WTC11 (cell line): ENCODE measurements around the gene METTL18. TPM values are rescaled to one million over a fixed set of nuclear protein-coding genes. Genes with fewer than 3 reads are reported as not detected.

Source experiments
- ATAC-seq: fragments of 200-7000 bp; cut with Tn5 transposase; 2 replicates; pipeline ENCODE4 v1.10.0; 2021; ENCODE audit warnings: mild to moderate bottlenecking, moderate library complexity
- CTCF ChIA-PET: fragments of 300-600 bp; sonication (Branson Sonifier 250); formaldehyde crosslinking; loops from one replicate; lab custom pipeline; 2021; ENCODE audit warnings: antibody characterized with exemption; lab: Charles Lee
- POLR2A ChIA-PET: fragments of 350-600 bp; sonication (Branson Sonifier 250); formaldehyde crosslinking; loops from one replicate; lab custom pipeline; 2021; ENCODE audit warnings: antibody characterized with exemption; lab: Charles Lee
- DNase-seq: peaks from one replicate; pipeline ENCODE4 v3.0.0; 2021; ENCODE audit warnings: low spot score
- H3K27ac Mint-ChIP-seq: 2 replicates; pipeline ENCODE4 v1.8.0; 2021; ENCODE audit warnings: mixed read lengths
- H3K27me3 Mint-ChIP-seq: 2 replicates; pipeline ENCODE4 v1.8.0; 2021; ENCODE audit warnings: low read depth, mild to moderate bottlenecking, moderate library complexity, mixed read lengths
- H3K36me3 Mint-ChIP-seq: 2 replicates; pipeline ENCODE4 v1.8.0; 2021; ENCODE audit warnings: mixed read lengths
- H3K4me1 Mint-ChIP-seq: 2 replicates; pipeline ENCODE4 v1.8.0; 2022; ENCODE audit warnings: mixed read lengths
- H3K4me3 Mint-ChIP-seq: 2 replicates; pipeline ENCODE4 v1.8.0; 2021; ENCODE audit warnings: mild to moderate bottlenecking, moderate library complexity, mixed read lengths
- H3K9me3 Mint-ChIP-seq: 2 replicates; pipeline ENCODE4 v1.8.0; 2021; ENCODE audit warnings: mixed read lengths
- ETV6 ChIP-seq: sonication (generic); formaldehyde crosslinking; IDR thresholded peaks from 2 replicates; pipeline ENCODE4 v1.8.1; 2022; ENCODE audit warnings: mild to moderate bottlenecking, missing genetic modification reagents
- GTF2I ChIP-seq: fragments of 250-450 bp; sonication (Bioruptor Pico); conservative IDR thresholded peaks from 2 replicates; pipeline ENCODE4 v1.4.0; 2021; ENCODE audit warnings: mild to moderate bottlenecking
- IRF2 ChIP-seq: sonication (generic); formaldehyde crosslinking; IDR thresholded peaks from 2 replicates; pipeline ENCODE4 v1.8.0; 2022; ENCODE audit warnings: low read depth, missing genetic modification reagents, borderline replicate concordance
- MXD4 ChIP-seq: fragments of 250-450 bp; sonication (Bioruptor Pico); IDR thresholded peaks from 2 replicates; pipeline ENCODE4 v1.8.0; 2021; ENCODE audit warnings: mild to moderate bottlenecking, moderate library complexity, borderline replicate concordance
- MYBL2 ChIP-seq: sonication (generic); formaldehyde crosslinking; IDR thresholded peaks from 2 replicates; pipeline ENCODE4 v1.8.1; 2023; ENCODE audit warnings: mild to moderate bottlenecking, moderate library complexity, missing genetic modification reagents
- NFYB ChIP-seq: sonication (generic); formaldehyde crosslinking; conservative IDR thresholded peaks from 2 replicates; pipeline ENCODE4 v1.8.0; 2022; ENCODE audit warnings: low read depth, missing genetic modification reagents
- SMAD4 ChIP-seq: sonication (generic); formaldehyde crosslinking; IDR thresholded peaks from 2 replicates; pipeline ENCODE4 v1.8.0; 2022; ENCODE audit warnings: mild to moderate bottlenecking, missing genetic modification reagents
- ZNF121 ChIP-seq: sonication (generic); formaldehyde crosslinking; IDR thresholded peaks from 2 replicates; pipeline ENCODE4 v1.8.0; 2023; ENCODE audit warnings: missing genetic modification reagents
- ZNF423 ChIP-seq: fragments of 250-450 bp; sonication (Bioruptor Pico); IDR thresholded peaks from 2 replicates; pipeline ENCODE4 v2.1.2; 2022; ENCODE audit warnings: mild to moderate bottlenecking, moderate library complexity
- total RNA-seq: library from RNA; stranded (reverse); gene quantifications from 3 replicates; pipeline ENCODE4 v1.2.3, GENCODE V29; 2021
- TF ChIP-seq, protein P1 (sequence below): fragments of 250-450 bp; sonication (Bioruptor Pico); IDR thresholded peaks from 2 replicates; pipeline ENCODE4 v1.9.0; 2021; ENCODE audit warnings: mild to moderate bottlenecking, borderline replicate concordance
- TF ChIP-seq, protein P2 (sequence below): sonication (generic); formaldehyde crosslinking; IDR thresholded peaks from 2 replicates; pipeline ENCODE4 v1.8.0; 2023; ENCODE audit warnings: missing genetic modification reagents
- TF ChIP-seq, protein P3 (sequence below): sonication (generic); formaldehyde crosslinking; IDR thresholded peaks from 2 replicates; pipeline ENCODE4 v1.8.1; 2023; ENCODE audit warnings: mild to moderate bottlenecking, missing genetic modification reagents, moderate library complexity
- TF ChIP-seq, protein P4 (sequence below): sonication (generic); formaldehyde crosslinking; IDR thresholded peaks from 2 replicates; pipeline ENCODE4 v1.8.0; 2022; ENCODE audit warnings: mild to moderate bottlenecking, missing genetic modification reagents
- TF ChIP-seq, protein P5 (sequence below): sonication (generic); formaldehyde crosslinking; conservative IDR thresholded peaks from 2 replicates; pipeline ENCODE4 v1.8.1; 2023; ENCODE audit warnings: mild to moderate bottlenecking, low read depth, missing genetic modification reagents, moderate library complexity
- TF ChIP-seq, protein P6 (sequence below): sonication (generic); formaldehyde crosslinking; IDR thresholded peaks from 2 replicates; pipeline ENCODE4 v1.8.1; 2023; ENCODE audit warnings: mild to moderate bottlenecking, missing genetic modification reagents, borderline replicate concordance
- TF ChIP-seq, protein P7 (sequence below): fragments of 250-450 bp; sonication (Bioruptor Pico); IDR thresholded peaks from 2 replicates; pipeline ENCODE4 v1.9.0; 2021; ENCODE audit warnings: moderate library complexity, mild to moderate bottlenecking, inconsistent platforms, borderline replicate concordance

Gene METTL18
- total RNA-seq, 1 experiment from 2014 or later = 7.7 TPM

DNA sequence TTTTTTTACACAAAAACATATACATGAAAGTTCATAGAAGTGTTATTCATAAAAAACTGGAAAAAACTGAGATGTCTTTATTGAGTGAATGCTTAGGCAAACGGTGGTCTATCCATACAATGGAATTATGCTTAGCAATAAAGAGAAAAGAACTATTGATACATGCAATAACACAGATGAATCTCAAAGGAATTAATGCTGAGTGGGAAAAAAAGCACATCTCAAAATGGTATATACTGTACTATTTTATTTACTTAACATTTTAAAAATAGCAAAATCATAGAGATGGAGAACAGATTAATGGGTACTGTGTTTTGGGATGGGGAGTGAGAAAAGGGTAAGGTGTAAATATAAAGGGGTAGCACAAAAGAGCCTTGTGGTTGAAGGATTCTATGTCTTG, 29.8 kb downstream of the METTL18 start (continued):
- TF ChIP-seq, protein P1, sequence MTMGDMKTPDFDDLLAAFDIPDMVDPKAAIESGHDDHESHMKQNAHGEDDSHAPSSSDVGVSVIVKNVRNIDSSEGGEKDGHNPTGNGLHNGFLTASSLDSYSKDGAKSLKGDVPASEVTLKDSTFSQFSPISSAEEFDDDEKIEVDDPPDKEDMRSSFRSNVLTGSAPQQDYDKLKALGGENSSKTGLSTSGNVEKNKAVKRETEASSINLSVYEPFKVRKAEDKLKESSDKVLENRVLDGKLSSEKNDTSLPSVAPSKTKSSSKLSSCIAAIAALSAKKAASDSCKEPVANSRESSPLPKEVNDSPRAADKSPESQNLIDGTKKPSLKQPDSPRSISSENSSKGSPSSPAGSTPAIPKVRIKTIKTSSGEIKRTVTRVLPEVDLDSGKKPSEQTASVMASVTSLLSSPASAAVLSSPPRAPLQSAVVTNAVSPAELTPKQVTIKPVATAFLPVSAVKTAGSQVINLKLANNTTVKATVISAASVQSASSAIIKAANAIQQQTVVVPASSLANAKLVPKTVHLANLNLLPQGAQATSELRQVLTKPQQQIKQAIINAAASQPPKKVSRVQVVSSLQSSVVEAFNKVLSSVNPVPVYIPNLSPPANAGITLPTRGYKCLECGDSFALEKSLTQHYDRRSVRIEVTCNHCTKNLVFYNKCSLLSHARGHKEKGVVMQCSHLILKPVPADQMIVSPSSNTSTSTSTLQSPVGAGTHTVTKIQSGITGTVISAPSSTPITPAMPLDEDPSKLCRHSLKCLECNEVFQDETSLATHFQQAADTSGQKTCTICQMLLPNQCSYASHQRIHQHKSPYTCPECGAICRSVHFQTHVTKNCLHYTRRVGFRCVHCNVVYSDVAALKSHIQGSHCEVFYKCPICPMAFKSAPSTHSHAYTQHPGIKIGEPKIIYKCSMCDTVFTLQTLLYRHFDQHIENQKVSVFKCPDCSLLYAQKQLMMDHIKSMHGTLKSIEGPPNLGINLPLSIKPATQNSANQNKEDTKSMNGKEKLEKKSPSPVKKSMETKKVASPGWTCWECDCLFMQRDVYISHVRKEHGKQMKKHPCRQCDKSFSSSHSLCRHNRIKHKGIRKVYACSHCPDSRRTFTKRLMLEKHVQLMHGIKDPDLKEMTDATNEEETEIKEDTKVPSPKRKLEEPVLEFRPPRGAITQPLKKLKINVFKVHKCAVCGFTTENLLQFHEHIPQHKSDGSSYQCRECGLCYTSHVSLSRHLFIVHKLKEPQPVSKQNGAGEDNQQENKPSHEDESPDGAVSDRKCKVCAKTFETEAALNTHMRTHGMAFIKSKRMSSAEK = no peak
- TF ChIP-seq, protein P2, sequence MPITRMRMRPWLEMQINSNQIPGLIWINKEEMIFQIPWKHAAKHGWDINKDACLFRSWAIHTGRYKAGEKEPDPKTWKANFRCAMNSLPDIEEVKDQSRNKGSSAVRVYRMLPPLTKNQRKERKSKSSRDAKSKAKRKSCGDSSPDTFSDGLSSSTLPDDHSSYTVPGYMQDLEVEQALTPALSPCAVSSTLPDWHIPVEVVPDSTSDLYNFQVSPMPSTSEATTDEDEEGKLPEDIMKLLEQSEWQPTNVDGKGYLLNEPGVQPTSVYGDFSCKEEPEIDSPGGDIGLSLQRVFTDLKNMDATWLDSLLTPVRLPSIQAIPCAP (CRISPR knock-in tag) = no peak
- TF ChIP-seq, protein P3, sequence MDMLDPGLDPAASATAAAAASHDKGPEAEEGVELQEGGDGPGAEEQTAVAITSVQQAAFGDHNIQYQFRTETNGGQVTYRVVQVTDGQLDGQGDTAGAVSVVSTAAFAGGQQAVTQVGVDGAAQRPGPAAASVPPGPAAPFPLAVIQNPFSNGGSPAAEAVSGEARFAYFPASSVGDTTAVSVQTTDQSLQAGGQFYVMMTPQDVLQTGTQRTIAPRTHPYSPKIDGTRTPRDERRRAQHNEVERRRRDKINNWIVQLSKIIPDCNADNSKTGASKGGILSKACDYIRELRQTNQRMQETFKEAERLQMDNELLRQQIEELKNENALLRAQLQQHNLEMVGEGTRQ = no peak
- TF ChIP-seq NFYB (CRISPR knock-in tag) (no peak), SMAD4 (CRISPR knock-in tag) (no peak), GTF2I (CRISPR knock-in tag) (no peak), MXD4 (CRISPR knock-in tag) (no peak)

DNA sequence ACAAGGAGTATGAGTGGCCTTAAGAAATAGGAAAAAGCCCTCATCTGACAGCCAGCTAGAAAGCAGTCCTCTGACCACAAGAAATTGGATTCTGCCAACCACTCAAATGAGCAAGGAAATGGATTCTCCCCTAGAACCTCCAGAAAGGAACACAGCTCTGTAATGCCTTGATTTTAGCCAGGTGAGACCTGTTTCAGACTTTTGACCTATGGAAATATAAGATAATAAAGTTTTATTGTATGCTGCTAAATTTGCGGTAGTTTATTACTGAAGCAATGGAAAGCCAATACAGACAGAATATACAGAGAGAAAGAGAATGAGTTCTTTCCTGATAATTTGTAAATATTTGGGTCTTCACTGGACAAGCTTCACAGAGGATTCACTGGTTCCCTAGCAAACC, 32.0 kb downstream of the METTL18 start:
- no peak overlapping the region for H3K27ac Mint-ChIP-seq
- H3K9me3 Mint-ChIP-seq = peaks cover 26% of the 10 kb centered on the region
- ChIA-PET POLR2A (no interaction called here), CTCF (no interaction called here)
- H3K4me3 Mint-ChIP-seq = no peak overlapping the region
- H3K27me3 Mint-ChIP-seq = no peaks in the 10 kb centered on the region; the same call in 1 of the 2 replicates
- DNase-seq = no peak
- no peak for ATAC-seq
- H3K4me1 Mint-ChIP-seq = peaks cover 9% of the 10 kb centered on the region; the same call in 1 of the 2 replicates
- H3K36me3 Mint-ChIP-seq = peaks cover 16% of the 10 kb centered on the region
- TF ChIP-seq ZNF121 (no peak), ETV6 (no peak), MYBL2 (CRISPR knock-in tag) (no peak), IRF2 (CRISPR knock-in tag) (no peak), ZNF423 (CRISPR knock-in tag) (no peak)
- TF ChIP-seq, protein P4, sequence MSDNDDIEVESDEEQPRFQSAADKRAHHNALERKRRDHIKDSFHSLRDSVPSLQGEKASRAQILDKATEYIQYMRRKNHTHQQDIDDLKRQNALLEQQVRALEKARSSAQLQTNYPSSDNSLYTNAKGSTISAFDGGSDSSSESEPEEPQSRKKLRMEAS = no peak
- TF ChIP-seq, protein P5, sequence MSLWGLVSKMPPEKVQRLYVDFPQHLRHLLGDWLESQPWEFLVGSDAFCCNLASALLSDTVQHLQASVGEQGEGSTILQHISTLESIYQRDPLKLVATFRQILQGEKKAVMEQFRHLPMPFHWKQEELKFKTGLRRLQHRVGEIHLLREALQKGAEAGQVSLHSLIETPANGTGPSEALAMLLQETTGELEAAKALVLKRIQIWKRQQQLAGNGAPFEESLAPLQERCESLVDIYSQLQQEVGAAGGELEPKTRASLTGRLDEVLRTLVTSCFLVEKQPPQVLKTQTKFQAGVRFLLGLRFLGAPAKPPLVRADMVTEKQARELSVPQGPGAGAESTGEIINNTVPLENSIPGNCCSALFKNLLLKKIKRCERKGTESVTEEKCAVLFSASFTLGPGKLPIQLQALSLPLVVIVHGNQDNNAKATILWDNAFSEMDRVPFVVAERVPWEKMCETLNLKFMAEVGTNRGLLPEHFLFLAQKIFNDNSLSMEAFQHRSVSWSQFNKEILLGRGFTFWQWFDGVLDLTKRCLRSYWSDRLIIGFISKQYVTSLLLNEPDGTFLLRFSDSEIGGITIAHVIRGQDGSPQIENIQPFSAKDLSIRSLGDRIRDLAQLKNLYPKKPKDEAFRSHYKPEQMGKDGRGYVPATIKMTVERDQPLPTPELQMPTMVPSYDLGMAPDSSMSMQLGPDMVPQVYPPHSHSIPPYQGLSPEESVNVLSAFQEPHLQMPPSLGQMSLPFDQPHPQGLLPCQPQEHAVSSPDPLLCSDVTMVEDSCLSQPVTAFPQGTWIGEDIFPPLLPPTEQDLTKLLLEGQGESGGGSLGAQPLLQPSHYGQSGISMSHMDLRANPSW (CRISPR knock-in tag) = no peak
- TF ChIP-seq, protein P3 = no peak
- TF ChIP-seq, protein P6, sequence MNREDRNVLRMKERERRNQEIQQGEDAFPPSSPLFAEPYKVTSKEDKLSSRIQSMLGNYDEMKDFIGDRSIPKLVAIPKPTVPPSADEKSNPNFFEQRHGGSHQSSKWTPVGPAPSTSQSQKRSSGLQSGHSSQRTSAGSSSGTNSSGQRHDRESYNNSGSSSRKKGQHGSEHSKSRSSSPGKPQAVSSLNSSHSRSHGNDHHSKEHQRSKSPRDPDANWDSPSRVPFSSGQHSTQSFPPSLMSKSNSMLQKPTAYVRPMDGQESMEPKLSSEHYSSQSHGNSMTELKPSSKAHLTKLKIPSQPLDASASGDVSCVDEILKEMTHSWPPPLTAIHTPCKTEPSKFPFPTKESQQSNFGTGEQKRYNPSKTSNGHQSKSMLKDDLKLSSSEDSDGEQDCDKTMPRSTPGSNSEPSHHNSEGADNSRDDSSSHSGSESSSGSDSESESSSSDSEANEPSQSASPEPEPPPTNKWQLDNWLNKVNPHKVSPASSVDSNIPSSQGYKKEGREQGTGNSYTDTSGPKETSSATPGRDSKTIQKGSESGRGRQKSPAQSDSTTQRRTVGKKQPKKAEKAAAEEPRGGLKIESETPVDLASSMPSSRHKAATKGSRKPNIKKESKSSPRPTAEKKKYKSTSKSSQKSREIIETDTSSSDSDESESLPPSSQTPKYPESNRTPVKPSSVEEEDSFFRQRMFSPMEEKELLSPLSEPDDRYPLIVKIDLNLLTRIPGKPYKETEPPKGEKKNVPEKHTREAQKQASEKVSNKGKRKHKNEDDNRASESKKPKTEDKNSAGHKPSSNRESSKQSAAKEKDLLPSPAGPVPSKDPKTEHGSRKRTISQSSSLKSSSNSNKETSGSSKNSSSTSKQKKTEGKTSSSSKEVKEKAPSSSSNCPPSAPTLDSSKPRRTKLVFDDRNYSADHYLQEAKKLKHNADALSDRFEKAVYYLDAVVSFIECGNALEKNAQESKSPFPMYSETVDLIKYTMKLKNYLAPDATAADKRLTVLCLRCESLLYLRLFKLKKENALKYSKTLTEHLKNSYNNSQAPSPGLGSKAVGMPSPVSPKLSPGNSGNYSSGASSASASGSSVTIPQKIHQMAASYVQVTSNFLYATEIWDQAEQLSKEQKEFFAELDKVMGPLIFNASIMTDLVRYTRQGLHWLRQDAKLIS (CRISPR knock-in tag) = no peak
- TF ChIP-seq, protein P1 = no peak
- TF ChIP-seq, protein P7, sequence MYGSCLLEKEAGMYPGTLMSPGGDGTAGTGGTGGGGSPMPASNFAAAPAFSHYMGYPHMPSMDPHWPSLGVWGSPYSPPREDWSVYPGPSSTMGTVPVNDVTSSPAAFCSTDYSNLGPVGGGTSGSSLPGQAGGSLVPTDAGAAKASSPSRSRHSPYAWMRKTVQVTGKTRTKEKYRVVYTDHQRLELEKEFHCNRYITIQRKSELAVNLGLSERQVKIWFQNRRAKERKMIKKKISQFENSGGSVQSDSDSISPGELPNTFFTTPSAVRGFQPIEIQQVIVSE (CRISPR knock-in tag) = no peak
